ENCODE results near the gene NADK2. TPM values are rescaled to one million over a fixed set of nuclear protein-coding genes. Genes with fewer than 3 reads are reported as not detected.
"Not testable (repeated sequence)": the region's sequence is repeated elsewhere in the genome, so short reads cannot be mapped to it uniquely, and the experiment has no call there.

The NADK2 gene
- total RNA-seq, 2 experiments from 2014 or later: 16.5 to 17.3 TPM

- Mint-ChIP-seq H3K9me3 (no peaks in the 10 kb centered on the region), H3K4me3 (no peak overlapping the region), H3K36me3 (peaks cover 7% of the 10 kb centered on the region), H3K27ac (no peak overlapping the region), H3K27me3 (no peaks in the 10 kb centered on the region), H3K4me1 (no peaks in the 10 kb centered on the region)
- ATAC-seq (ENCODE audit: low read depth): no peak
- POLR2A ChIA-PET: no interaction called here
- no peak for DNase-seq
Observed at GRCh38 chr5:36214436-36214835, 27.3 kb downstream of the NADK2 start.

DNA sequence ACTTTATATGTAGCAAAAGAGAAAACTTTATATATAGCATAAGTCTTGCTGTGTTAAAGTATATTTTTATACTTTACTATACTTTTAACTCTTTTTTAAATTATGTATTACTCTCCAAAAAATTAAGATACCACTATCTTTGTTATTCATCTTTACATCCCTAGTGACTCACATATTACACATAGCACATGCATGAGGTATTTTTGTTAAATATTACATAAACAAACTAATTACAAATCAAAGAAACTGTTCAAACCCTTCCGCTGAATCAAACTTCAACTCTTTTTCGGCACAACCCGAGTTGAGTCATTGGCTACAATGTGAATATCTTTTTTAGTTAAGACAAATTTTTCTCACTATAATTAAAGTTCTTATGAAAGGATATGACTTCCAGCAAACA lies 32.1 kb downstream of the NADK2 start:
- Mint-ChIP-seq H3K36me3 (peaks cover 20% of the 10 kb centered on the region), H3K27ac (no peak overlapping the region), H3K4me3 (no peak overlapping the region), H3K27me3 (no peaks in the 10 kb centered on the region), H3K9me3 (no peaks in the 10 kb centered on the region), H3K4me1 (no peaks in the 10 kb centered on the region)
- no peak for DNase-seq
- POLR2A ChIA-PET: no interaction called here
- ATAC-seq (ENCODE audit: low read depth): no peak

DNA sequence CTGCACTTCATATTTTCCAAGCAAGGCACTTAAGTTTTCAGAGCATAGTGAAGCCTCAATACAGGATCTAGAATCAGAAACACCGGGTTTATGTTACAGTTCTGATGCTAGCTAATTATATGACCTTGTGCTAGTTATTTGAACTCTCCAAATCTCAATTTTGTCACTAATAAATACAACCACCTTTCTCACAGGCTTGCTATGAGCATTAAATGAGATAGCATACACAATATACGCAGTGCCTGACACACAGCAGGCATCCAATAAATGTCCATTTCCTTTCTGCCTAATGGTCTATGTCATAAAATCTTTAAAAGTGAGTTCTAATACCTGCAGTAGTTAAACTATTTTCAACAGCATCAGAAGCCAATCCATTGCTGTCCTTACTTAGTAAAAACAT lies 32.9 kb downstream of the NADK2 start:
- no peaks in the 10 kb centered on the region for H3K9me3 Mint-ChIP-seq
- DNase-seq: no peak
- no peak for ATAC-seq (ENCODE audit: low read depth)
- H3K27ac Mint-ChIP-seq: no peak overlapping the region
- H3K4me3 Mint-ChIP-seq: no peak overlapping the region
- no peaks in the 10 kb centered on the region for H3K27me3 Mint-ChIP-seq
- POLR2A ChIA-PET: no interaction called here
- H3K4me1 Mint-ChIP-seq: no peaks in the 10 kb centered on the region
- H3K36me3 Mint-ChIP-seq: peaks cover 19% of the 10 kb centered on the region

DNA sequence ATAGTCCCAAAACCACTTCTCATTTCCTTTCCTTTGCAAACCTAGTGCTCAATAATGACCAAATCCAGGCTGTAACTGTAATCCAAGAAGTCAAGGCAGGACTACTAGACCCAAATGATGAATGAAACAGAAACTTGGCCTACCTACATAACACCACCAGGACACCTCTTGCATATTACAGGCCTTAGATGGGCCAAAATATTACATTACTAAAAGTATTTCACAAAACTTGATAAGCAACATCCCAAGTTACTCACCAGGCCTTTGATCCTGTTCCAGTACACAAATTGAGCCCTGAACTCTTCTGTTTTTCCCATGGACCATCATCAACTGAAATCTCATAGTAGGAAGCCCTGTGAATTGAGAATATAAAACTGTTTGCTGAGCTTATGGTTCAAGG lies 34.8 kb downstream of the NADK2 start:
- H3K4me3 Mint-ChIP-seq: no peak overlapping the region
- H3K27ac Mint-ChIP-seq: no peak overlapping the region
- no peaks in the 10 kb centered on the region for H3K27me3 Mint-ChIP-seq
- H3K9me3 Mint-ChIP-seq: no peaks in the 10 kb centered on the region
- POLR2A ChIA-PET: no interaction called here
- ATAC-seq (ENCODE audit: low read depth) (no peak), DNase-seq (no peak)
- H3K36me3 Mint-ChIP-seq: peaks cover 17% of the 10 kb centered on the region
- H3K4me1 Mint-ChIP-seq: no peaks in the 10 kb centered on the region

DNA sequence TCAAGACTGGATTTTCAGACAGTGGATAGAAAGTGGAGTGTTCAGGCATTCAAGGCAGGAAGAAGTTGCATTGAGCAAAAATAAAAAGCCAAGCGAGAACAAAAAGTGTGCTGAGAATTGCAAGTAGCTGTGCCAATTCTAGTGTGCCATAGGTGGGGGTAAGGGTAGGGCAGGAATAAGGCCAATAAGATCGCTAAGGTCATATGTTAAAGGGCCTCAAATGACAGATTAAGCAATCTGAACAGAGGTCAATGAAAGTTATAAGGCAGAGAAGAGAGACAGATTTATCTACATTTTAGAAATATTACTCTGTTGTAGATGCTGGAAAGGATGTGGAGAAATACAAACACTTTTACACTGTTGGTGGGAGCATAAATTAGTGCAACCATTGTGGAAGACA lies 36.4 kb downstream of the NADK2 start:
- Mint-ChIP-seq H3K36me3 (peaks cover 17% of the 10 kb centered on the region), H3K9me3 (no peaks in the 10 kb centered on the region), H3K27me3 (no peaks in the 10 kb centered on the region), H3K4me1 (no peaks in the 10 kb centered on the region), H3K27ac (no peak overlapping the region), H3K4me3 (no peak overlapping the region)
- POLR2A ChIA-PET: no interaction called here
- DNase-seq (no peak), ATAC-seq (ENCODE audit: low read depth) (no peak)

- no peak overlapping the region for H3K27ac Mint-ChIP-seq
- no peaks in the 10 kb centered on the region for H3K9me3 Mint-ChIP-seq
Observed at GRCh38 chr5:36202521-36202961, 39.2 kb downstream of the NADK2 start.

GRCh38 chr5:36200513-36200912 lies 41.2 kb downstream of the NADK2 start:
- H3K4me1 Mint-ChIP-seq: no peaks in the 10 kb centered on the region
- H3K27me3 Mint-ChIP-seq: no peaks in the 10 kb centered on the region
- H3K27ac Mint-ChIP-seq: no peak overlapping the region
- no peaks in the 10 kb centered on the region for H3K9me3 Mint-ChIP-seq
- DNase-seq: no peak
- peaks cover 14% of the 10 kb centered on the region for H3K36me3 Mint-ChIP-seq
- ATAC-seq (ENCODE audit: low read depth): no peak
- POLR2A ChIA-PET: no interaction called here
- H3K4me3 Mint-ChIP-seq: no peak overlapping the region

More at GRCh38 chr5:36202521-36202961, 39.2 kb downstream of the NADK2 start:
- no peaks in the 10 kb centered on the region for H3K27me3 Mint-ChIP-seq
- no peaks in the 10 kb centered on the region for H3K4me1 Mint-ChIP-seq
- peaks cover 14% of the 10 kb centered on the region for H3K36me3 Mint-ChIP-seq
- DNase-seq (no peak), ATAC-seq (ENCODE audit: low read depth) (no peak)
- POLR2A ChIA-PET: no interaction called here
- no peak overlapping the region for H3K4me3 Mint-ChIP-seq

- H3K27ac Mint-ChIP-seq: no peak overlapping the region
- ATAC-seq (ENCODE audit: low read depth) (no peak), DNase-seq (no peak)
- H3K27me3 Mint-ChIP-seq: no peaks in the 10 kb centered on the region
- no peaks in the 10 kb centered on the region for H3K9me3 Mint-ChIP-seq
- H3K36me3 Mint-ChIP-seq: peaks cover 14% of the 10 kb centered on the region
- no peak overlapping the region for H3K4me3 Mint-ChIP-seq
- POLR2A ChIA-PET: no interaction called here
- H3K4me1 Mint-ChIP-seq: no peaks in the 10 kb centered on the region
Observed at GRCh38 chr5:36199620-36200019, 42.1 kb downstream of the NADK2 start.

- POLR2A ChIA-PET; H3K9me3 Mint-ChIP-seq; DNase-seq; H3K27ac Mint-ChIP-seq; ATAC-seq (ENCODE audit: low read depth); H3K4me3 Mint-ChIP-seq; H3K4me1 Mint-ChIP-seq; H3K27me3 Mint-ChIP-seq: not testable (repeated sequence)
- H3K36me3 Mint-ChIP-seq: peaks cover 15% of the 10 kb centered on the region
Observed at GRCh38 chr5:36198783-36199182, 42.9 kb downstream of the NADK2 start.

GRCh38 chr5:36198281-36198680 lies 43.4 kb downstream of the NADK2 start:
- H3K4me1 Mint-ChIP-seq: no peaks in the 10 kb centered on the region
- POLR2A ChIA-PET: no interaction called here
- H3K9me3 Mint-ChIP-seq: no peaks in the 10 kb centered on the region
- H3K36me3 Mint-ChIP-seq: peaks cover 16% of the 10 kb centered on the region
- H3K27ac Mint-ChIP-seq: no peak overlapping the region
- H3K4me3 Mint-ChIP-seq: no peak overlapping the region
- no peak for ATAC-seq (ENCODE audit: low read depth)
- DNase-seq: no peak
- H3K27me3 Mint-ChIP-seq: no peaks in the 10 kb centered on the region

DNA sequence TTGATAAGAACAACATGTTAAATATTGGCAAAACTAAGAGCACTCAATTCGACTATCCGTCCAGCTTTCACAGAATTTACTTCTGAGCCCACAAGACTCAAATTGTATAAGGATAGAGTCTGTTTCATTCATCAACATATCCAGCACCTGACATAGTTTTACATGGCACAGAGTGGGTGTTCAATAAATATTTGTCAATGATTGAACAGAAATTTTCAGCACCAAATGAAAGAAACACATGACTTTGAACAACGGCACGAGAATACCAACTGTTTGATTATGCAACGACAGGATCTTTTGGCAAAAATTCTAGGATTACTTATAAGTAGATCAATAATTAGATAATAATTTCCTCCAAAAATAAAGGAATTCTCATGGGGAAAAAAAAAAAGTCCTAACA lies 48.0 kb downstream of the NADK2 start:
- Mint-ChIP-seq H3K4me1 (no peaks in the 10 kb centered on the region), H3K9me3 (peaks cover 6% of the 10 kb centered on the region), H3K4me3 (no peak overlapping the region), H3K27ac (no peak overlapping the region), H3K36me3 (peaks cover 44% of the 10 kb centered on the region), H3K27me3 (no peaks in the 10 kb centered on the region)
- POLR2A ChIA-PET: no interaction called here
- no peak for ATAC-seq (ENCODE audit: low read depth)
- DNase-seq: no peak

DNA sequence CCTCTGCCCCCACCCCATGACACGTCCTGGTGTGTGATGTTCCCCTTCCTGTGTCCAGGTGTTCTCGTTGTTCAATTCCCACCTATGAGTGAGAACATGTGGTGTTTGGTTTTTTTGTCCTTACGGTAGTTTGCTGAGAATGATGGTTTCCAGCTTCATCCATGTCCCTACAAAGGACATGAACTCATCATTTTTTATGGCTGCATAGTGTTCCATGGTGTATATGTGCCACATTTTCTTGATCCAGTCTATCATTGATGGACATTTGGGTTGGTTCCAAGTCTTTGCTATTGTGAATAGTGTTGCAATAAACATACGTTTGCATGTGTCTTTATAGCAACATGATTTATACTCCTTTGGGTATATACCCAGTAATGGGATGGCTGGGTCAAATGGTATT lies 57.3 kb downstream of the NADK2 start:
- Mint-ChIP-seq H3K36me3 (peaks cover 75% of the 10 kb centered on the region), H3K9me3 (peaks cover 16% of the 10 kb centered on the region)
- DNase-seq; POLR2A ChIA-PET; H3K4me1 Mint-ChIP-seq; H3K27me3 Mint-ChIP-seq; H3K27ac Mint-ChIP-seq; ATAC-seq (ENCODE audit: low read depth); H3K4me3 Mint-ChIP-seq: not testable (repeated sequence)

- H3K36me3 Mint-ChIP-seq: peaks cover 57% of the 10 kb centered on the region
- no peak overlapping the region for H3K4me3 Mint-ChIP-seq
- no peaks in the 10 kb centered on the region for H3K27me3 Mint-ChIP-seq
- no peak overlapping the region for H3K27ac Mint-ChIP-seq
- POLR2A ChIA-PET: no interaction called here
- ATAC-seq (ENCODE audit: low read depth) (no peak), DNase-seq (no peak)
- H3K9me3 Mint-ChIP-seq: peaks cover 5% of the 10 kb centered on the region
- peaks cover under 1% of the 10 kb centered on the region for H3K4me1 Mint-ChIP-seq
Observed at GRCh38 chr5:36181774-36182173, 60.0 kb downstream of the NADK2 start.

DNA sequence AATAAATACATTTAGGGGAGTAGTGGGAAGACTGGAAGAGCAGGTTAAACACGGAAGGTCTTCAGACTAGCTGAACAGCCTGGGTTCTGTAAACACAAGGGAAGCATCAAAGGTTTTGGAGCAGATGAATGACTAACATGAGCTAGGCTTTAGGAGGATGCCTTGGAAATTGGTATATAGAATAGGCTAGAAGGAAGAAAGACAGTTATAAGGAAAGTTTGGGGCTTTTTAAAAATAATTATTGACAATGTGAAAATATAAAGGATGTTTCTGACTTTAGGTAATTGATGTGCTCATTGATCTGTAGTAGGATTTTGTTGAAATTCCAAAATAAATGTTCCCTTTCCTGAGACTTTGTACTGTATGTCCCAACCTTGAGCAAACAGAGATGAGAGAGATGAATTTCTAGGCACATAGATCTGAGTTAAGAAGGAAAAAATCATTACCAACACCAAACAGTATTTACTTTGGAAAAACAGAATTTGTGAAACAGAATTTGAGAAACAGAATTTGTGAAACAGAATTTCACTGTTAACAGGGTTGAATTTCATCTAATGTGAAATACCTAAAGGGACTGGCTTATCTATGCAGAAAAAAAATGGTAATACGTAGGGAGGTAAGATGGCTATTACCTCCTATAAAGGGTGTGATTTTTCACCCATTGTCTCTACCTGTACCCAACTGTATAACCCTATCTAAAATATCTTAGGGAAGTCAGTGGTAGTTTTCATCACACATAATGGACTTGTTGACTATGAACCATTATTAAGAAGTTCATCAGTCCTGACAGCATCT lies 61.0 kb downstream of the NADK2 start:
- DNase-seq: no peak
- Mint-ChIP-seq H3K36me3 (peaks cover 53% of the 10 kb centered on the region), H3K4me1 (peaks cover 1% of the 10 kb centered on the region), H3K27ac (no peak overlapping the region), H3K27me3 (no peaks in the 10 kb centered on the region), H3K4me3 (no peak overlapping the region), H3K9me3 (peaks cover under 1% of the 10 kb centered on the region)
- POLR2A ChIA-PET: no interaction called here
- no peak for ATAC-seq (ENCODE audit: low read depth)

Data from activated naive CD8-positive, alpha-beta T cell treated with anti-CD3 and anti-CD28 coated beads, Interleukin-2, amount 10 ng/mL, durations not matched to agents 7 days and 5 days (primary cell).